H1 (cell line): ENCODE results near the gene GLB1L3. TPM values are rescaled to one million over a fixed set of nuclear protein-coding genes. Genes with fewer than 3 reads are reported as not detected.

Experiments
- CTCF ChIA-PET: fragments of 300-600 bp; sonication (Branson Sonifier 250); formaldehyde crosslinking; loops from one replicate; lab custom pipeline; 2021; ENCODE audit not compliant: partially characterized antibody; lab: Charles Lee
- POLR2A ChIA-PET: fragments of 300-600 bp; sonication (Branson Sonifier 250); formaldehyde crosslinking; loops from one replicate; lab custom pipeline; 2021; ENCODE audit warnings: inconsistent platforms; ENCODE audit not compliant: partially characterized antibody; lab: Charles Lee
- DNase-seq, 2 experiments: peaks; one replicate each; pipeline versions ENCODE4 v3.0.0 to v3.0.0-alpha.2; 2010 to 2022; ENCODE audit warnings: low spot score in 2 of 2, low read depth in 1 of 2, mixed read lengths in 1 of 2
- FAIRE-seq: peaks from 2 replicates; lab custom pipeline; 2011; peaks lifted over from hg19 to GRCh38; lab: Jason Lieb, UNC
- H2AFZ ChIP-seq: 2 replicates; pipeline ENCODE4 v1.8.1; 2012; ENCODE audit warnings: low read length, inconsistent platforms
- H2AK5ac ChIP-seq: 2 replicates; pipeline ENCODE4 v1.6.1; 2013; ENCODE audit warnings: low read depth, low read length
- H2BK120ac ChIP-seq: replicated peaks from 2 replicates; pipeline ENCODE3; 2013; ENCODE audit warnings: low read depth, low read length, inconsistent platforms
- H2BK12ac ChIP-seq: 2 replicates; pipeline ENCODE4 v1.6.1; 2013; ENCODE audit warnings: low read depth, low read length
- H2BK15ac ChIP-seq: 2 replicates; pipeline ENCODE4 v1.6.1; 2013; ENCODE audit warnings: low read length
- H2BK20ac ChIP-seq: 2 replicates; pipeline ENCODE4 v1.6.1; 2013; ENCODE audit warnings: low read length
- H2BK5ac ChIP-seq: 2 replicates; pipeline ENCODE4 v1.6.1; 2013; ENCODE audit warnings: low read depth, low read length
- H3K14ac ChIP-seq: 2 replicates; pipeline ENCODE4 v1.6.1; 2013; ENCODE audit warnings: inconsistent platforms; ENCODE audit not compliant: insufficient read length
- H3K18ac ChIP-seq: 2 replicates; pipeline ENCODE4 v1.6.1; 2013; ENCODE audit warnings: low read length; ENCODE audit errors: extremely low read depth
- H3K23ac ChIP-seq: 2 replicates; pipeline ENCODE4 v1.6.1; 2013; ENCODE audit warnings: inconsistent platforms; ENCODE audit not compliant: insufficient read length
- H3K23me2 ChIP-seq: 2 replicates; pipeline ENCODE4 v1.6.1; 2013; ENCODE audit warnings: low read depth, low read length
- H3K27ac ChIP-seq: 2 replicates; pipeline ENCODE4 v1.6.1; 2011; ENCODE audit warnings: low read depth, low read length, inconsistent platforms
- H3K27me3 ChIP-seq, 4 experiments: replicated peaks in 1 of 4; 1 replicate in 1 of 4; 2 replicates in 3 of 4; pipeline versions ENCODE4 v1.6.1 to v1.8.1; 2011 to 2013; ENCODE audit warnings: low read length in 3 of 4, mild to moderate bottlenecking in 3 of 4, inconsistent platforms in 2 of 4, mixed read lengths in 2 of 4, moderate library complexity in 1 of 4; ENCODE audit not compliant: control insufficient read depth in 3 of 4, insufficient read depth in 3 of 4; ENCODE audit errors: extremely low read depth in 1 of 4
- H3K36me3 ChIP-seq, 4 experiments: 2 replicates each; pipeline versions ENCODE4 v1.6.1 to v1.8.1; 2011 to 2013; ENCODE audit warnings: mild to moderate bottlenecking in 4 of 4, low read length in 3 of 4, moderate library complexity in 2 of 4, control low read depth in 1 of 4, inconsistent platforms in 1 of 4; ENCODE audit not compliant: insufficient read depth in 4 of 4, control insufficient read depth in 2 of 4
- H3K4ac ChIP-seq: replicated peaks from 2 replicates; pipeline ENCODE3; 2013; ENCODE audit warnings: low read length, low read depth, mixed read lengths, inconsistent platforms; ENCODE audit not compliant: insufficient read length
- H3K4me1 ChIP-seq, 4 experiments: replicated peaks in 1 of 4; 1 replicate in 1 of 4; 2 replicates in 3 of 4; pipeline versions ENCODE4 v1.6.1 to v1.8.1; 2011 to 2013; ENCODE audit warnings: low read length in 3 of 4, inconsistent platforms in 2 of 4, mixed read lengths in 1 of 4; ENCODE audit not compliant: insufficient read depth in 4 of 4, control insufficient read depth in 3 of 4
- H3K4me2 ChIP-seq, 2 experiments: 2 replicates each; pipeline versions ENCODE4 v1.6.1 to v1.8.1; 2011 to 2013; ENCODE audit warnings: low read depth in 2 of 2, low read length in 2 of 2, control low read depth in 1 of 2, inconsistent platforms in 1 of 2, mild to moderate bottlenecking in 1 of 2; ENCODE audit not compliant: insufficient read depth in 1 of 2
- H3K4me3 ChIP-seq, 4 experiments: fragments of 200-600, 300-600 bp in 1 of 4; sonication (generic), shearing (Covaris generic), sonication (Bioruptor Twin) in 1 of 4; 2 replicates each; pipeline versions ENCODE4 v1.5.1 to v1.8.1; 2011 to 2016; ENCODE audit warnings: low read length in 4 of 4, low read depth in 3 of 4, control low read depth in 2 of 4, inconsistent platforms in 2 of 4, mild to moderate bottlenecking in 2 of 4, mixed read lengths in 1 of 4, moderate library complexity in 1 of 4; ENCODE audit not compliant: insufficient read depth in 2 of 4; ENCODE audit errors: extremely low read depth in 1 of 4
- H3K56ac ChIP-seq: replicated peaks from 2 replicates; pipeline ENCODE3; 2013; ENCODE audit warnings: low read depth, mild to moderate bottlenecking, mixed read lengths, low read length, inconsistent platforms; ENCODE audit not compliant: insufficient read length
- H3K79me1 ChIP-seq: 2 replicates; pipeline ENCODE4 v1.6.1; 2013; ENCODE audit warnings: low read depth, low read length, control low read depth
- H3K79me2 ChIP-seq, 2 experiments: 2 replicates each; pipeline versions ENCODE4 v1.6.1 to v1.8.1; 2012 to 2013; ENCODE audit warnings: low read length in 2 of 2, mild to moderate bottlenecking in 2 of 2, inconsistent platforms in 1 of 2; ENCODE audit not compliant: insufficient read depth in 2 of 2, control insufficient read depth in 1 of 2
- H3K9ac ChIP-seq, 4 experiments: replicated peaks in 1 of 4; 1 replicate in 1 of 4; 2 replicates in 3 of 4; pipeline versions ENCODE4 v1.6.1 to v1.8.1; 2011 to 2013; ENCODE audit warnings: low read depth in 3 of 4, low read length in 3 of 4, control low read depth in 2 of 4, mild to moderate bottlenecking in 2 of 4, moderate library complexity in 2 of 4, inconsistent platforms in 1 of 4; ENCODE audit errors: extremely low read depth in 1 of 4
- H3K9me3 ChIP-seq, 2 experiments: 2 replicates each; pipeline versions ENCODE4 v1.6.1 to v1.8.1; 2012 to 2013; ENCODE audit warnings: mild to moderate bottlenecking in 2 of 2, moderate library complexity in 2 of 2, control low read depth in 1 of 2, inconsistent platforms in 1 of 2, low read depth in 1 of 2, low read length in 1 of 2, mixed read lengths in 1 of 2; ENCODE audit not compliant: insufficient read depth in 2 of 2
- H4K20me1 ChIP-seq, 2 experiments: replicated peaks in 1 of 2; 2 replicates each; pipeline versions ENCODE3 to v1.8.1; 2011 to 2013; ENCODE audit warnings: inconsistent platforms in 2 of 2, low read length in 2 of 2, mild to moderate bottlenecking in 1 of 2; ENCODE audit not compliant: insufficient read depth in 2 of 2, control insufficient read depth in 1 of 2
- H4K5ac ChIP-seq: 2 replicates; pipeline ENCODE4 v1.6.1; 2013; ENCODE audit warnings: low read length, low read depth, mixed read lengths, inconsistent platforms; ENCODE audit not compliant: insufficient read length
- H4K8ac ChIP-seq: 2 replicates; pipeline ENCODE4 v1.8.0; 2013; ENCODE audit warnings: mild to moderate bottlenecking, moderate library complexity, low read length, inconsistent platforms; ENCODE audit not compliant: insufficient read depth; ENCODE audit errors: extremely low read depth
- H4K91ac ChIP-seq: replicated peaks from 2 replicates; pipeline ENCODE3; 2013; ENCODE audit warnings: low read length, mixed read lengths, inconsistent platforms; ENCODE audit not compliant: insufficient read length
- CEBPB ChIP-seq: IDR thresholded peaks from 2 replicates; pipeline ENCODE4 v1.6.1; 2012; ENCODE audit warnings: low read depth, low read length
- CTBP2 ChIP-seq: IDR thresholded peaks from 2 replicates; pipeline ENCODE4 v1.7.0; 2011; ENCODE audit warnings: borderline replicate concordance, mild to moderate bottlenecking, moderate library complexity, mixed read lengths, low read length; ENCODE audit not compliant: insufficient read depth, insufficient read length
- KDM1A ChIP-seq: fragments of 200-600, 300-600 bp; sonication (generic); IDR thresholded peaks from 2 replicates; pipeline ENCODE4 v1.7.1; 2016; ENCODE audit warnings: mild to moderate bottlenecking, low read length, borderline replicate concordance
- POLR2AphosphoS5 ChIP-seq: IDR thresholded peaks from 2 replicates; pipeline ENCODE4 v1.6.1; 2011; ENCODE audit warnings: low read depth, low read length
- RXRA ChIP-seq: IDR thresholded peaks from 2 replicates; pipeline ENCODE4 v1.6.1; 2011; ENCODE audit warnings: low read depth, mild to moderate bottlenecking, low read length, moderate library complexity; ENCODE audit not compliant: insufficient read depth
- SIX5 ChIP-seq: IDR thresholded peaks from 2 replicates; pipeline ENCODE4 v1.6.1; 2011; ENCODE audit warnings: mild to moderate bottlenecking, low read depth, low read length
- TAF1 ChIP-seq: IDR thresholded peaks from 2 replicates; pipeline ENCODE4 v1.6.1; 2011; ENCODE audit warnings: mild to moderate bottlenecking, low read depth, low read length
- WGBS, 2 experiments: shearing (Covaris generic) in 1 of 2; methylation state at CpG; one replicate each; pipeline versions ENCODE4 v1.1.6 to v1.1.7; 2013 to 2015; ENCODE audit warnings: low lambda C conversion rate in 2 of 2, mixed read lengths in 2 of 2, inconsistent platforms in 1 of 2, low coverage in 1 of 2, missing lambda C conversion rate in 1 of 2; ENCODE audit not compliant: insufficient replicate concordance in 2 of 2, insufficient coverage in 1 of 2, insufficient read length in 1 of 2; ENCODE audit errors: extremely low coverage in 1 of 2, missing lambda C conversion rate in 1 of 2; 5-methylcytosine and 5-hydroxymethylcytosine counted together
- polyA plus RNA-seq, 7 experiments: library from polyadenylated mRNA; depleted of rRNA in 3 of 7; stranded (reverse) in 5 of 7; unstranded in 2 of 7; fragments of >200 nt in 5 of 7; fragments of 200-250 nt in 2 of 7; gene quantifications; 1 replicate in 5 of 7; 2 replicates in 1 of 7; 4 replicates in 1 of 7; pipeline versions ENCODE4 v1.2.1 to v1.2.3, GENCODE V29; 2011 to 2013; ENCODE audit warnings: missing spikeins in 2 of 7, mixed read lengths in 2 of 7
- total RNA-seq: library from RNA; stranded (reverse); fragmentation: NEBNext Ultra II Directional; extraction: Animal tissue kit (Norgen Biotek cat#: 25700); gene quantifications from 2 replicates; pipeline ENCODE4 v1.2.1, GENCODE V29; 2021

The GLB1L3 gene
- total and polyA plus RNA-seq, 2 of the 8 experiments (the other 6 are each of a cell fraction or from before 2014, with no cell fraction given): 14.9 to 33.2 TPM

- no peak overlapping the region for H2BK12ac ChIP-seq
- H2AFZ ChIP-seq: no peak overlapping the region
- no peak overlapping the region for H2AK5ac ChIP-seq
- 92% methylated on average over 7 of the region's 7 CpGs; no CpG with 5 or more reads in 1 of the 2 experiments for WGBS, 2 experiments
- FAIRE-seq (no peak), DNase-seq (no peak)
- H3K9me3 ChIP-seq: no peaks in the 10 kb centered on the region; a peak in 1 of 4 replicates
- no peak overlapping the region for H2BK120ac ChIP-seq
- POLR2A ChIA-PET: interaction anchor here (1.4 kb wide), 1 partner anchor 221 kb away, joined by 3 read pairs; no protein-coding TSS in a partner anchor
- H3K4me2 ChIP-seq: no peak overlapping the region
- no peak overlapping the region for H4K8ac ChIP-seq
- H4K91ac ChIP-seq: no peak overlapping the region
- H2BK20ac ChIP-seq: no peak overlapping the region
- no peak overlapping the region for H3K27ac ChIP-seq
- TF ChIP-seq SIX5 (no peak), TAF1 (no peak), RXRA (no peak), CEBPB (no peak), KDM1A (no peak), POLR2AphosphoS5 (no peak), CTBP2 (no peak)
- CTCF ChIA-PET: interaction anchor here (1.0 to 1.1 kb wide), 2 partner anchors 84 to 86 kb away, joined by 3 read pairs; no protein-coding TSS in a partner anchor
- no peak overlapping the region for H3K23ac ChIP-seq
- no peak overlapping the region for H4K5ac ChIP-seq
- no peaks in the 10 kb centered on the region for H3K79me2 ChIP-seq
- H2BK5ac ChIP-seq: no peak overlapping the region
- no peak overlapping the region for H3K4me3 ChIP-seq
- no peak overlapping the region for H3K56ac ChIP-seq
- no peak overlapping the region for H3K18ac ChIP-seq
- H3K79me1 ChIP-seq: no peaks in the 10 kb centered on the region
- peaks cover 0 to 15% (median 5%) of the 10 kb centered on the region in 4 experiments; a peak in 6 of 7 replicates for H3K27me3 ChIP-seq
- H3K9ac ChIP-seq: no peak overlapping the region
- H3K23me2 ChIP-seq: no peaks in the 10 kb centered on the region
- no peaks in the 10 kb centered on the region for H3K36me3 ChIP-seq
- H3K14ac ChIP-seq: no peak overlapping the region
- no peak overlapping the region for H3K4ac ChIP-seq
- no peaks in the 10 kb centered on the region; a peak in 1 of 7 replicates for H3K4me1 ChIP-seq
- no peak overlapping the region for H2BK15ac ChIP-seq
- no peaks in the 10 kb centered on the region for H4K20me1 ChIP-seq
These were observed 87.4 kb downstream of the GLB1L3 start for GRCh38 chr11:134363592-134363991.
